Hematopoietic multipotent progenitor cell treated with erythropoietin and hydrocortisone succinate and interleukin-3 and kit ligand, for 6 days (in vitro differentiated cells): Measurements from ENCODE around the gene RNF213.
A peak's percentile ranks its signal among the peaks of the same experiment; 100 is the strongest.

Source experiments
- DNase-seq: peaks from one replicate; pipeline ENCODE4 v3.0.0-alpha.2; 2015

The RNF213 gene

GRCh38 chr17:80356231-80356856, 95.7 kb downstream of the RNF213 start:
- DNase-seq, result no peak

- no peak for DNase-seq
Observed at GRCh38 chr17:80358131-80358530, 97.5 kb downstream of the RNF213 start.

GRCh38 chr17:80358861-80359260, 98.2 kb downstream of the RNF213 start:
- DNase-seq, result no peak

GRCh38 chr17:80359422-80360110, 98.9 kb downstream of the RNF213 start:
- no peak for DNase-seq

GRCh38 chr17:80360396-80360795, 99.7 kb downstream of the RNF213 start:
- DNase-seq, result no peak

GRCh38 chr17:80361495-80362220, 101.0 kb downstream of the RNF213 start:
- DNase-seq, result peak; percentile 29

- DNase-seq, result no peak
Observed at GRCh38 chr17:80362428-80363119, 101.9 kb downstream of the RNF213 start.

- no peak for DNase-seq
Observed at GRCh38 chr17:80363120-80363515, 102.5 kb downstream of the RNF213 start.

GRCh38 chr17:80363518-80364090, 103.0 kb downstream of the RNF213 start:
- no peak for DNase-seq

GRCh38 chr17:80364091-80364691, 103.5 kb downstream of the RNF213 start:
- DNase-seq, result peak; percentile 50

- no peak for DNase-seq
Observed at GRCh38 chr17:80365001-80365965, 104.6 kb downstream of the RNF213 start.

- no peak for DNase-seq
Observed at GRCh38 chr17:80365983-80366382, 105.3 kb downstream of the RNF213 start.

- no peak for DNase-seq
Observed at GRCh38 chr17:80367503-80367902, 106.9 kb downstream of the RNF213 start.

- no peak for DNase-seq
Observed at GRCh38 chr17:80371196-80371595, 110.5 kb downstream of the RNF213 start.

- DNase-seq, result no peak
Observed at GRCh38 chr17:80372456-80372855, 111.8 kb downstream of the RNF213 start.

- no peak for DNase-seq
Observed at GRCh38 chr17:80372922-80373570, 112.4 kb downstream of the RNF213 start.

GRCh38 chr17:80374039-80374731, 113.5 kb downstream of the RNF213 start:
- DNase-seq, result no peak

- no peak for DNase-seq
Observed at GRCh38 chr17:80374732-80375585, 114.3 kb downstream of the RNF213 start.

GRCh38 chr17:80376531-80376930, 115.9 kb downstream of the RNF213 start:
- DNase-seq, result no peak
